Endothelial cell of umbilical vein (primary cell): Measurements from ENCODE around the gene MKKS.
A peak's percentile ranks its signal among the peaks of the same experiment; 100 is the strongest.

ENCODE experiments used
- CTCF ChIP-seq, 2 donors: IDR thresholded peaks; 1 replicate in 1 of 2; 2 replicates in 1 of 2; pipeline ENCODE4 v1.5.1; 2011; ENCODE audit warnings: low read length in 2 of 2, mild to moderate bottlenecking in 2 of 2, moderate library complexity in 2 of 2, control low read depth in 1 of 2, inconsistent platforms in 1 of 2, low read depth in 1 of 2; ENCODE audit not compliant: insufficient read depth in 1 of 2; ENCODE audit errors: extremely low read depth in 1 of 2
- EZH2 ChIP-seq: IDR thresholded peaks from 2 replicates; pipeline ENCODE4 v1.6.1; 2012; ENCODE audit warnings: borderline replicate concordance, low read depth, mild to moderate bottlenecking, moderate library complexity, low read length, inconsistent platforms; ENCODE audit not compliant: severe bottlenecking
- POLR2A ChIP-seq: IDR thresholded peaks from 2 replicates; pipeline ENCODE4 v1.6.1; 2012; ENCODE audit warnings: low read depth, mild to moderate bottlenecking, control low read depth, low read length

GRCh38 chr20:10376270-10377075, 57.5 kb downstream of the MKKS start:
- TF ChIP-seq EZH2: no peak
- TF ChIP-seq POLR2A: peak; percentile 26
- no peak for TF ChIP-seq CTCF (IDR thresholded peaks at IDR 0.05; ENCODE audit: extremely low read depth in 1 of 2, insufficient read depth in 1 of 2, low read depth in 1 of 2, low read length in 2 of 2)
